ENCODE results near the gene TACC3. TPM values are rescaled to one million over a fixed set of nuclear protein-coding genes. Genes with fewer than 3 reads are reported as not detected.

Gene TACC3
- total and polyA plus RNA-seq, 7 donors, result 4.3 to 55.9 (median 7.5) TPM

DNA sequence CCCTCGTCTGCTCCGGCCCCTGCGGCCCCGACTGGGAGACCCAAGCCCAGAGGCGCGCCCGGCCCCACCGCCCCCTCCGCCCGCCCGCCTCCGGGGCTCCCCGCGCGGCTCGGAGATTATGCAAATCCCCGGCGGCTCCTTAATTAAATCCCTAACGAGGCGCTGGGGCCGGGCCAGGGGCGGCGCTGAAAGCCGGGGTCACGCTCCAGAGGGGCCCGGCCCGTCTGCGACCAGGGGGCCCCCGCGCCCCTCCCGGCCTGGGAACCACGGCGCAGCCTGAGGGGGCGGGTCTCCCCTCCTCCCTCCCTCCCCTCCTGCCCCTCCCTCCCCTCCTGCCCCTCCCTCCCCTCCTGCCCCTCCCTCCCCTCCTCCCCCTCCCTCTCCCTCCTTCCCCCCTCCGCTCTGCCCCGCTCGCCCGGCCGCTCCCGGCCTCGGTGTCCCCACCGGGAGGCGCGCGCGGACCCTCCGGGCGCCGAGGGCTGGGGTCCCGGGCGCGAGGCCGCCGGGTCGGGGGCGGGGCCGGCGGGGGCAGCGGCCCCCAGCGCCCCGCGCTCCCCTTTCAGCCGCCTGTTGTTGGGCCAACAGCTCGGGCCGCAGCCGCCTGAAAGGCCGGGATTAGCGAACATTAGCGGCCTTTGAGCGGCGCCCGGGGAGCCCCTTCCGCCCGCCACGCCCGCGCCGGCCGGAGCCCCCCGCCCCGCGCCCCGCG is 45.9 kb downstream of the TACC3 start:
- peak overlapping the region in 3 of 4 donors; percentile 38 to 46 (median 42) for H3K4me3 ChIP-seq
- no peak for DNase-seq
- WGBS, 2 donors, result 1 to 2% methylated on average over 79 to 82 of the region's 84 CpGs
- no peak for TF ChIP-seq POLR2A (IDR thresholded peaks at IDR 0.05)
- TF ChIP-seq EP300 (IDR thresholded peaks at IDR 0.05), result no peak
- TF ChIP-seq POLR2AphosphoS5 (IDR thresholded peaks at IDR 0.05), result no peak
- TF ChIP-seq, protein P1, sequence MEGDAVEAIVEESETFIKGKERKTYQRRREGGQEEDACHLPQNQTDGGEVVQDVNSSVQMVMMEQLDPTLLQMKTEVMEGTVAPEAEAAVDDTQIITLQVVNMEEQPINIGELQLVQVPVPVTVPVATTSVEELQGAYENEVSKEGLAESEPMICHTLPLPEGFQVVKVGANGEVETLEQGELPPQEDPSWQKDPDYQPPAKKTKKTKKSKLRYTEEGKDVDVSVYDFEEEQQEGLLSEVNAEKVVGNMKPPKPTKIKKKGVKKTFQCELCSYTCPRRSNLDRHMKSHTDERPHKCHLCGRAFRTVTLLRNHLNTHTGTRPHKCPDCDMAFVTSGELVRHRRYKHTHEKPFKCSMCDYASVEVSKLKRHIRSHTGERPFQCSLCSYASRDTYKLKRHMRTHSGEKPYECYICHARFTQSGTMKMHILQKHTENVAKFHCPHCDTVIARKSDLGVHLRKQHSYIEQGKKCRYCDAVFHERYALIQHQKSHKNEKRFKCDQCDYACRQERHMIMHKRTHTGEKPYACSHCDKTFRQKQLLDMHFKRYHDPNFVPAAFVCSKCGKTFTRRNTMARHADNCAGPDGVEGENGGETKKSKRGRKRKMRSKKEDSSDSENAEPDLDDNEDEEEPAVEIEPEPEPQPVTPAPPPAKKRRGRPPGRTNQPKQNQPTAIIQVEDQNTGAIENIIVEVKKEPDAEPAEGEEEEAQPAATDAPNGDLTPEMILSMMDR (IDR thresholded peaks at IDR 0.05), result no peak
- no peaks in the 10 kb centered on the region for H3K9me3 ChIP-seq
- intact Hi-C loops (cut with DNase I), result no loop called here
- H3K4me1 ChIP-seq, result peaks cover 4 to 24% (median 22%) of the 10 kb centered on the region in 4 donors
- H3K27ac ChIP-seq, result no peak overlapping the region
- H3K36me3 ChIP-seq, result no peaks in the 10 kb centered on the region
- peaks cover 23 to 67% (median 46%) of the 10 kb centered on the region in 3 donors for H3K27me3 ChIP-seq

DNA sequence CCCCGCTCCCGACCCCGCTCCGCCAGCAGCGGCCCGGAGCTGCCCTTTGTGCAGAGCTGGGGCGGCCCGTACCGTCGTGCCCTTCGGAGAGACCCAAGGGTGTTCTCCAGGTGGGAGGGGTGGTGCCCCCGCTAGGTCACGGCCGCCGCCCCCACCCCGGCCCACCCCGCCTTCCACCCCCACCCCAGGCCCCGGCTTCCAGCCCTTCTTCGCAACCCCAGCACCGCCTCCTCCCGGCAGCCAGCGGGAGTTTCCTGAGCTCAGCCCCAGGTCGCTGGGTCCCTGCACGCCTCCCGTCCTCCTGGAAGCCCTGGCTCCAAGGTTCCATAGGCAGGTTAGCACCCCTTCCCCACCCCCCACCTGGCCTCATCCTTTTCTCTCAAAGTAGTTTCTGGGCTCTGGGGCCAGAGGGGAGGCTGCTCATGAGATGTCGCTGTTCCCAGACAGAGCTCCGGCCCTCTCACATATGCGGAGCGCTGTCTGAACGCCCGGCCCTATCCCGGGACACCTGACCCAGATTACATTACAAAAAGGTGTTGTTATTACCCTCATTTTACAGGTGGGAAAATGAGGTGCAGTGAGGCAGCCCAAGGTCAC is 46.5 kb downstream of the TACC3 start:
- intact Hi-C loops (cut with DNase I), result no loop called here
- no peak for DNase-seq
- TF ChIP-seq POLR2A (IDR thresholded peaks at IDR 0.05) (no peak), EP300 (IDR thresholded peaks at IDR 0.05) (no peak), POLR2AphosphoS5 (IDR thresholded peaks at IDR 0.05) (no peak)
- TF ChIP-seq, protein P1 (IDR thresholded peaks at IDR 0.05), result no peak
- Histone ChIP-seq H3K4me3 (peak overlapping the region in 3 of 4 donors; percentile 38 to 46 (median 42)), H3K27ac (no peak overlapping the region), H3K27me3 (peaks cover 23 to 69% (median 46%) of the 10 kb centered on the region in 3 donors), H3K36me3 (no peaks in the 10 kb centered on the region), H3K4me1 (peaks cover 3 to 24% (median 21%) of the 10 kb centered on the region in 4 donors), H3K9me3 (no peaks in the 10 kb centered on the region)
- WGBS, 2 donors, result 6 to 18% methylated on average over 29 to 32 of the region's 32 CpGs

DNA sequence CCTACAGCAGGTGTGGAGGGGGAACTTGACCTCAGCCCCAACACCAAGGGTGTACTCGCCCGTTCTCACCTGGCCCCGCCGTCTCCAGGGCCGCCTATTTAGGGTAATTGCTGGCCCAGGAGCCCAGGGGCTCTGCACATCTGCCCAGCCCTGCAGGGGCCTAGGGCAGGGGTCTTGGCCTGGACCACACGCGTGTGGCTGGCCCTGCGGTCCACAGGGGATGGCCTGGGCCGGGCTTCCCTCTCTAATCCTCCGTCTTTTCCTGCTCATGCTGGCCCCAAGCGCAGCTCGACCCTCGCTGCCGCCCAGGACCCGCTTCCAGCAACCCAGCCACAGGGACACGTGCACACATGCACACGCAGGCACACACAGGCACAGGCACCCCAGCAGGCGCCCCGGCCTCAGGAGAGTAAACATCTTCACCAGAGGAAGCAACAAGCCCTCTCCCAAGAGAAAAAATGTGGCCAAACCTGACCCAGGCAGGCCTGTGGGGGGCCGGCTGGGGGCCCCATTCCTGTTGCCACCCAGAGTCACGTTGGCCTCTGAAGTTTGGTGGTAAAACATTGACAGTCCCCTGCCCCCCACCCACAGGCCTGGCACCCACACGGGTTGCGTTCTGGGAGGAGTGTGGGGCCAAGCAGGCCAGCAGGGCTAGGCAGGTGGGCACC is 47.2 kb downstream of the TACC3 start:
- intact Hi-C loops (cut with DNase I), result no loop called here
- WGBS, 2 donors, result 45 to 59% methylated on average over 23 of the region's 23 CpGs
- TF ChIP-seq POLR2AphosphoS5 (IDR thresholded peaks at IDR 0.05), result no peak
- TF ChIP-seq, protein P1 (IDR thresholded peaks at IDR 0.05), result no peak
- Histone ChIP-seq H3K27me3 (peaks cover 23 to 69% (median 46%) of the 10 kb centered on the region in 3 donors), H3K4me3 (no peak overlapping the region), H3K4me1 (peaks cover 0 to 19% (median 18%) of the 10 kb centered on the region in 4 donors), H3K36me3 (no peaks in the 10 kb centered on the region), H3K27ac (no peak overlapping the region), H3K9me3 (no peaks in the 10 kb centered on the region)
- DNase-seq, result no peak

DNA sequence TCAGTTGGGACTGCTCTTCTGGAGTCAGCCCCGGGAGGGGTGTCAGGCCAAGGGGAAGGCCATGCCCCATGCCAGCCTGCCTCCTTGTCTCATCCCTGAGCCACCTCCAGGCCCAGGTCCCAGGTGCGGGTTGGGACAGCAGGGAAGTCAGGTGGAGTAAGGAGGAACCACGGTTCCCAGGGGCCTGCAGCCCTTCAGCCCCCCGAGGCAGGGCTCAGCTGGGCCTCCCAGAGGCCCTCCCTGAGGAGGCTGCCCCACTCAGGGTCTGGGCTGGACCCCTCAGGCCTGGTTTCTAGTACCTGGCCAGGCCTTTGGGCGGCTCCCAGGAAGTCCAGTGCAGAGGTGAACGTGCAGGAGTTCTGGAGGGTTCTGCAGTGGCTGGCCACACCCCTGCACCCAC is 48.4 kb downstream of the TACC3 start:
- Histone ChIP-seq H3K36me3 (no peaks in the 10 kb centered on the region), H3K9me3 (no peaks in the 10 kb centered on the region), H3K27ac (no peak overlapping the region), H3K27me3 (peaks cover 23 to 69% (median 46%) of the 10 kb centered on the region in 3 donors), H3K4me3 (no peak overlapping the region), H3K4me1 (peaks cover 0 to 13% (median 11%) of the 10 kb centered on the region in 4 donors)
- intact Hi-C loops (cut with DNase I), result no loop called here
- DNase-seq, result no peak
- 57 to 81% methylated on average over 6 of the region's 6 CpGs for WGBS, 2 donors
- TF ChIP-seq EP300 (IDR thresholded peaks at IDR 0.05), result no peak

DNA sequence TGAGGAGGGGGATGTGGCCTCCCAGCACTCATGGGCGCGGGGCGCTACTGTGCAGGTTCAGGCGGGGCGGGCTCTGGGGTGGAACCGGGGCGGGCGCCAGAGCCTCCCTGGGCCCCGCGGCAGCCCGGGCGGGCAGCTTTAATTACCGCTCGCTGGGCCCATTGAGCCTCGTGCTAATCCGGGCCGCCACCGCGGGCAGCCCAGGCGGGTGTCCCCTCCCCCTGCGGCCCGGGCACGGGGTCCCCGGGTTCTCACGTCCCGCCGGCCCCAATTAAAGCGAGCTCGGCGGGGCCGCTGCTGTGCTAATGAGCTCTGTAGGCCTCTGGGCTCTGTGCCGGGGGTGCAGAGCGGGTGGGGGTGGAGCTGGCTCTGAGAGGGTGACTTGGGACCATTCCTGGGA is 48.9 kb downstream of the TACC3 start:
- intact Hi-C loops (cut with DNase I), result no loop called here
- Histone ChIP-seq H3K36me3 (no peaks in the 10 kb centered on the region), H3K27ac (no peak overlapping the region), H3K4me1 (peaks cover 0 to 13% (median 11%) of the 10 kb centered on the region in 4 donors), H3K27me3 (peaks cover 23 to 69% (median 46%) of the 10 kb centered on the region in 3 donors), H3K4me3 (no peak overlapping the region), H3K9me3 (no peaks in the 10 kb centered on the region)
- no peak for TF ChIP-seq POLR2A (IDR thresholded peaks at IDR 0.05)
- no peak for TF ChIP-seq EP300 (IDR thresholded peaks at IDR 0.05)
- no peak for DNase-seq
- WGBS, 2 donors, result 16 to 53% methylated on average over 33 of the region's 33 CpGs
